Measurements from ENCODE around the gene RNF166.
A peak's percentile ranks its signal among the peaks of the same experiment; 100 is the strongest.

Gene RNF166

GRCh38 chr16:88662843-88663606 is 43.2 kb downstream of the RNF166 start, which contains the start of gene MVD:
Gene MVD (minus strand): TSS chr16:88663091. CDS start chr16:88663080, 11 bp downstream.
- DNase-seq = peak; percentile 98
- Histone ChIP-seq H3K27me3 (no peaks in the 10 kb centered on the region), H3K36me3 (no peaks in the 10 kb centered on the region), H3K4me1 (no peaks in the 10 kb centered on the region; the same call in 1 of the 2 replicates), H3K9me3 (no peaks in the 10 kb centered on the region), H3K4me3 (ENCODE audit: low read depth, low read length) (peak within 1 kb of the TSS; percentile 85)
- no peak for TF ChIP-seq CTCF (IDR thresholded peaks at IDR 0.05; ENCODE audit: low read depth, low read length)

- no peak for DNase-seq
- H3K27me3 ChIP-seq = no peaks in the 10 kb centered on the region
- peak overlapping the region; percentile 85 for H3K4me3 ChIP-seq (ENCODE audit: low read depth, low read length)
- H3K36me3 ChIP-seq = peaks cover under 1% of the 10 kb centered on the region; the same call in 1 of the 2 replicates
- no peak for TF ChIP-seq CTCF (IDR thresholded peaks at IDR 0.05; ENCODE audit: low read depth, low read length)
- no peaks in the 10 kb centered on the region for H3K9me3 ChIP-seq
- H3K4me1 ChIP-seq = no peaks in the 10 kb centered on the region; the same call in 1 of the 2 replicates
Measured at GRCh38 chr16:88662222-88662842, 43.9 kb downstream of the RNF166 start.

GRCh38 chr16:88661468-88661867 is 44.7 kb downstream of the RNF166 start:
- Histone ChIP-seq H3K4me3 (ENCODE audit: low read depth, low read length) (no peak overlapping the region; the same call in 1 of the 2 replicates), H3K36me3 (peaks cover 6% of the 10 kb centered on the region; the same call in 1 of the 2 replicates), H3K27me3 (no peaks in the 10 kb centered on the region), H3K4me1 (no peaks in the 10 kb centered on the region; the same call in 1 of the 2 replicates), H3K9me3 (no peaks in the 10 kb centered on the region)
- TF ChIP-seq CTCF (IDR thresholded peaks at IDR 0.05; ENCODE audit: low read depth, low read length) = no peak
- no peak for DNase-seq

GRCh38 chr16:88659160-88659559 is 47.0 kb downstream of the RNF166 start:
- H3K36me3 ChIP-seq = peaks cover 16% of the 10 kb centered on the region
- H3K27me3 ChIP-seq = no peaks in the 10 kb centered on the region
- no peak for TF ChIP-seq CTCF (IDR thresholded peaks at IDR 0.05; ENCODE audit: low read depth, low read length)
- H3K4me3 ChIP-seq (ENCODE audit: low read depth, low read length) = no peak overlapping the region
- no peaks in the 10 kb centered on the region; the same call in 1 of the 2 replicates for H3K4me1 ChIP-seq
- no peaks in the 10 kb centered on the region for H3K9me3 ChIP-seq
- no peak for DNase-seq

GRCh38 chr16:88658714-88659113 is 47.5 kb downstream of the RNF166 start:
- Histone ChIP-seq H3K4me3 (ENCODE audit: low read depth, low read length) (no peak overlapping the region), H3K36me3 (peaks cover 16% of the 10 kb centered on the region), H3K9me3 (no peaks in the 10 kb centered on the region), H3K4me1 (no peaks in the 10 kb centered on the region), H3K27me3 (no peaks in the 10 kb centered on the region)
- DNase-seq = no peak
- TF ChIP-seq CTCF (IDR thresholded peaks at IDR 0.05; ENCODE audit: low read depth, low read length) = no peak

- H3K27me3 ChIP-seq = no peaks in the 10 kb centered on the region
- DNase-seq = no peak
- no peaks in the 10 kb centered on the region for H3K4me1 ChIP-seq
- no peak for TF ChIP-seq CTCF (IDR thresholded peaks at IDR 0.05; ENCODE audit: low read depth, low read length)
- H3K9me3 ChIP-seq = no peaks in the 10 kb centered on the region
- H3K36me3 ChIP-seq = peaks cover 16% of the 10 kb centered on the region
- H3K4me3 ChIP-seq (ENCODE audit: low read depth, low read length) = no peak overlapping the region
Measured at GRCh38 chr16:88657371-88657770, 48.8 kb downstream of the RNF166 start.
